Cardiac muscle cell (in vitro differentiated cells and primary cell): ENCODE data around the gene YBEY. TPM values are rescaled to one million over a fixed set of nuclear protein-coding genes. Genes with fewer than 3 reads are reported as not detected.

ENCODE experiments used
- DNase-seq, 2 donors: peaks; one replicate each; pipeline versions ENCODE4 v3.0.0 to v3.0.0-alpha.2; 2010 to 2017; ENCODE audit warnings: low read depth in 1 of 2, low spot score in 1 of 2
- H3K27ac ChIP-seq: fragments of 200-600 bp; sonication (generic); 2 replicates; pipeline ENCODE4 v1.5.1; 2016
- H3K27me3 ChIP-seq: fragments of 200-600 bp; sonication (generic); 2 replicates; pipeline ENCODE4 v1.6.0; 2016; ENCODE audit warnings: control low read depth
- H3K36me3 ChIP-seq: fragments of 200-600 bp; sonication (generic); 2 replicates; pipeline ENCODE4 v1.5.1; 2016; ENCODE audit warnings: control low read depth
- H3K4me1 ChIP-seq: fragments of 200-600 bp; sonication (generic); 2 replicates; pipeline ENCODE4 v1.8.1; 2017; ENCODE audit warnings: low read depth, mild to moderate bottlenecking, mixed run types
- H3K4me3 ChIP-seq: fragments of 200-600 bp; sonication (generic); 2 replicates; pipeline ENCODE4 v1.5.1; 2016; ENCODE audit warnings: mild to moderate bottlenecking
- H3K9me3 ChIP-seq: fragments of 200-600 bp; sonication (generic); 2 replicates; pipeline ENCODE4 v1.5.1; 2017; ENCODE audit warnings: low read depth, mild to moderate bottlenecking, control low read depth
- CTCF ChIP-seq: IDR thresholded peaks from 2 replicates; pipeline ENCODE4 v1.5.1; 2012; ENCODE audit warnings: low read depth, mild to moderate bottlenecking, low read length
- polyA plus RNA-seq: library from polyadenylated mRNA; unstranded; fragments of >200 nt; fragmentation: Nextera tagmentation; extraction: Ambion mirVana; gene quantifications from 2 replicates; pipeline ENCODE4 v1.2.1, GENCODE V29; 2016
- total RNA-seq: library from RNA; depleted of rRNA; stranded (reverse); fragments of >200 nt; gene quantifications from 2 replicates; pipeline ENCODE4 v1.2.3, GENCODE V29; 2016

YBEY gene
- total and polyA plus RNA-seq, 2 experiments from 2014 or later = 17.9 to 25.5 TPM

GRCh38 chr21:46346296-46347202 is 60.4 kb downstream of the YBEY start:
- Histone ChIP-seq H3K27ac (no peak overlapping the region), H3K4me3 (no peak overlapping the region), H3K9me3 (no peaks in the 10 kb centered on the region), H3K27me3 (no peaks in the 10 kb centered on the region), H3K4me1 (no peaks in the 10 kb centered on the region), H3K36me3 (peaks cover 31% of the 10 kb centered on the region)
- DNase-seq = no peak
- no peak for TF ChIP-seq CTCF

DNA sequence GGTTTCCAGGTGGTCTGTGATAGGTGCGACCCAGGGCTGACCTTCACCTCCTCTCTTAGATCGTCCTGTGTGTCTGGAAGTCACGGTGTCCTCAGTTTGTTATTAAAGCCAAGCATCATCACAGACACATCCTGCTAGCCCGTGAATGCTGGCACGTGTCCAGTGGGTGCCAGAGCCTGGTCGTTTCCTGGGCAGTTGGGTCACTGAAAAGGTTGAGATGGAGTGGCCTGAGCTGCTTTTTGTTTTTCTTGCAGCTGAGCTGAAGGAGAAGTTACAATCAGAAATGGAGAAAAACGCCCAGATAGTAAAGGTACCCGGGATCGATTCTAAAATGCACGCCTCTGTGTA is 61.0 kb downstream of the YBEY start:
- no peak overlapping the region for H3K4me3 ChIP-seq
- DNase-seq = no peak
- H3K36me3 ChIP-seq = peaks cover 31% of the 10 kb centered on the region
- H3K4me1 ChIP-seq = no peaks in the 10 kb centered on the region
- no peaks in the 10 kb centered on the region for H3K9me3 ChIP-seq
- H3K27me3 ChIP-seq = no peaks in the 10 kb centered on the region
- H3K27ac ChIP-seq = no peak overlapping the region
- no peak for TF ChIP-seq CTCF

Other genes with a start within 250 kb of the YBEY start
- gene COL6A2, start 188.2 kb upstream of the YBEY start, total RNA-seq = 212 and 260 TPM in 2 replicates
- gene COL6A2, start 188.2 kb upstream of the YBEY start, polyA plus RNA-seq = 153 and 216 TPM in 2 replicates
- gene FTCD, start 130.8 kb upstream of the YBEY start, total RNA-seq = 9.5 and 18.9 TPM in 2 replicates
- 27.4 and 31.1 TPM in 2 replicates for gene FTCD, start 130.8 kb upstream of the YBEY start, polyA plus RNA-seq
- gene SPATC1L, start 101.9 kb upstream of the YBEY start, total RNA-seq = 45.7 and 58.8 TPM in 2 replicates
- 63.0 and 69.2 TPM in 2 replicates for gene SPATC1L, start 101.9 kb upstream of the YBEY start, polyA plus RNA-seq
- 86.9 and 191 TPM in 2 replicates for gene LSS, start 57.6 kb upstream of the YBEY start, total RNA-seq
- gene LSS, start 57.6 kb upstream of the YBEY start, polyA plus RNA-seq = 56.2 and 112 TPM in 2 replicates
- gene MCM3AP, start 731 bp upstream of the YBEY start, total RNA-seq = 71.8 and 106 TPM in 2 replicates
- 39.6 and 74.3 TPM in 2 replicates for gene MCM3AP, start 731 bp upstream of the YBEY start, polyA plus RNA-seq
- gene C21orf58, start 37.5 kb downstream of the YBEY start, total RNA-seq = 15.5 and 32.6 TPM in 2 replicates
- 11.1 and 36.5 TPM in 2 replicates for gene C21orf58, start 37.5 kb downstream of the YBEY start, polyA plus RNA-seq
- gene PCNT, start 37.8 kb downstream of the YBEY start, total RNA-seq = 26.6 and 31.3 TPM in 2 replicates
- 18.3 and 26.2 TPM in 2 replicates for gene PCNT, start 37.8 kb downstream of the YBEY start, polyA plus RNA-seq
- 18.5 and 42.2 TPM in 2 replicates for gene DIP2A, start 172.5 kb downstream of the YBEY start, total RNA-seq
- 21.7 and 31.8 TPM in 2 replicates for gene DIP2A, start 172.5 kb downstream of the YBEY start, polyA plus RNA-seq